ENCODE measurements around the gene TDRD7.

DNA sequence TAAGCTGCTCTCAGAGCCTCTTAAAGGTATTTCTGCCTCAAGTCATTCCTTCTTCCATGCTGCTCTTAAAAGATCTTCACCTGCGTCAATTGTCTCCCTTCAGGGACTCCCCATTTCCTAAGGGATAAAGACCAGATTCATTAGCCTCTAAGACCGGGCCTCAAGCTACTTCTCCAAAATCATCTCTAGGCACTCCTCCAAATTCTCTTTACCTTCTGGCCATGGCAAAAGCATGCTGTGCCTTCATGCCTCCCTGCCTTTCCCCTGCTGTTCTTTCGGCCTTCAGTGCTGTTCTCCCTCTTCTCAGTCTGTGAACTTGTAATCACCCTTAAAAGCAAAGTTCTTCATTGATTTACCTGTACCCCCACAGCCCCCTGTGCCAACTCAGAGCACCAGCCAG, 93.9 kb downstream of the TDRD7 start:
- TF ChIP-seq, protein P1, sequence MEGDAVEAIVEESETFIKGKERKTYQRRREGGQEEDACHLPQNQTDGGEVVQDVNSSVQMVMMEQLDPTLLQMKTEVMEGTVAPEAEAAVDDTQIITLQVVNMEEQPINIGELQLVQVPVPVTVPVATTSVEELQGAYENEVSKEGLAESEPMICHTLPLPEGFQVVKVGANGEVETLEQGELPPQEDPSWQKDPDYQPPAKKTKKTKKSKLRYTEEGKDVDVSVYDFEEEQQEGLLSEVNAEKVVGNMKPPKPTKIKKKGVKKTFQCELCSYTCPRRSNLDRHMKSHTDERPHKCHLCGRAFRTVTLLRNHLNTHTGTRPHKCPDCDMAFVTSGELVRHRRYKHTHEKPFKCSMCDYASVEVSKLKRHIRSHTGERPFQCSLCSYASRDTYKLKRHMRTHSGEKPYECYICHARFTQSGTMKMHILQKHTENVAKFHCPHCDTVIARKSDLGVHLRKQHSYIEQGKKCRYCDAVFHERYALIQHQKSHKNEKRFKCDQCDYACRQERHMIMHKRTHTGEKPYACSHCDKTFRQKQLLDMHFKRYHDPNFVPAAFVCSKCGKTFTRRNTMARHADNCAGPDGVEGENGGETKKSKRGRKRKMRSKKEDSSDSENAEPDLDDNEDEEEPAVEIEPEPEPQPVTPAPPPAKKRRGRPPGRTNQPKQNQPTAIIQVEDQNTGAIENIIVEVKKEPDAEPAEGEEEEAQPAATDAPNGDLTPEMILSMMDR (conservative IDR thresholded peaks at IDR 0.05; ENCODE audit: low read depth, low read length), result no peak
- TF ChIP-seq EZH2 (IDR thresholded peaks at IDR 0.05; ENCODE audit: borderline replicate concordance, low read depth, low read length, poor library complexity, severe bottlenecking), result no peak

All from A673 (cell line).